GM12878 (cell line): ENCODE results near the gene UBXN7. TPM values are rescaled to one million over a fixed set of nuclear protein-coding genes. Genes with fewer than 3 reads are reported as not detected.

ENCODE experiments used
- ATAC-seq: fragments of 200-7000 bp; cut with Tn5 transposase; 3 replicates; pipeline ENCODE4 v1.9.1; 2020; ENCODE audit warnings: mild to moderate bottlenecking, moderate library complexity
- BruUV-seq: library from RNA; stranded (reverse); fragments of 400-500 nt; replicated peaks from 2 replicates; lab custom pipeline; 2021; lab: Mats Ljungman, UMichigan
- CTCF ChIA-PET: fragments of 300-600 bp; sonication (Branson Sonifier 250); formaldehyde crosslinking; extraction: SDS; loops from one replicate; lab custom pipeline; 2021; ENCODE audit warnings: inconsistent platforms; lab: Yijun Ruan, JAX
- POLR2A ChIA-PET: fragments of 350-600 bp; formaldehyde crosslinking; extraction: SDS; loops from one replicate; lab custom pipeline; 2021; ENCODE audit warnings: inconsistent platforms; lab: Charles Lee
- RAD21 ChIA-PET: fragments of 300-600 bp; sonication (Branson Sonifier 250); formaldehyde crosslinking; loops from one replicate; lab custom pipeline; 2023; ENCODE audit warnings: antibody characterized with exemption; ENCODE audit not compliant: unreplicated experiment; lab: Charles Lee
- SMC1A ChIA-PET: fragments of 300-600 bp; sonication (Branson Sonifier 250); formaldehyde crosslinking; loops from one replicate; lab custom pipeline; 2023; ENCODE audit not compliant: unreplicated experiment, uncharacterized antibody; lab: Charles Lee
- DNase-seq: peaks from one replicate; pipeline ENCODE4 v3.0.0-alpha.2; 2011; ENCODE audit warnings: low read depth, low spot score
- FAIRE-seq: peaks from 3 replicates; lab custom pipeline; 2011; peaks lifted over from hg19 to GRCh38; lab: Jason Lieb, UNC
- H2AFZ ChIP-seq: 2 replicates; pipeline ENCODE4 v1.6.0; 2011; ENCODE audit warnings: low read depth, low read length, control low read depth; ENCODE audit not compliant: control insufficient read depth
- H3K27ac ChIP-seq: 2 replicates; pipeline ENCODE4 v1.5.1; 2011; ENCODE audit warnings: control low read depth; ENCODE audit not compliant: control insufficient read depth, insufficient read depth
- H3K27me3 ChIP-seq, 2 experiments: replicated peaks in 1 of 2; 2 replicates each; pipeline versions ENCODE4 v1.6.0 to v1.6.1; 2011; ENCODE audit warnings: low read length in 1 of 2; ENCODE audit not compliant: control insufficient read depth in 2 of 2, insufficient read depth in 2 of 2
- H3K36me3 ChIP-seq, 2 experiments: 2 replicates each; pipeline ENCODE4 v1.5.1; 2011; ENCODE audit warnings: low read length in 1 of 2; ENCODE audit not compliant: control insufficient read depth in 2 of 2, insufficient read depth in 2 of 2
- H3K4me1 ChIP-seq: 2 replicates; pipeline ENCODE4 v1.6.1; 2011; ENCODE audit warnings: mild to moderate bottlenecking, low read length, moderate library complexity, mixed read lengths; ENCODE audit not compliant: control insufficient read depth, insufficient read depth
- H3K4me2 ChIP-seq: 2 replicates; pipeline ENCODE4 v1.6.0; 2011; ENCODE audit warnings: control low read depth; ENCODE audit not compliant: control insufficient read depth, insufficient read depth
- H3K4me3 ChIP-seq: fragments of 200-600 bp; sonication (generic); 2 replicates; pipeline ENCODE4 v1.5.1; 2016
- H3K79me2 ChIP-seq: 2 replicates; pipeline ENCODE4 v1.6.0; 2011; ENCODE audit warnings: low read length; ENCODE audit not compliant: control insufficient read depth, insufficient read depth
- H3K9ac ChIP-seq: 2 replicates; pipeline ENCODE4 v1.8.0; 2011; ENCODE audit warnings: low read length, control low read depth, mixed read lengths; ENCODE audit not compliant: control insufficient read depth, insufficient read depth
- H3K9me3 ChIP-seq: replicated peaks from 3 replicates; pipeline ENCODE4 v1.5.1; 2011; ENCODE audit warnings: mild to moderate bottlenecking, low read length; ENCODE audit not compliant: control insufficient read depth, insufficient read depth
- H4K20me1 ChIP-seq: 2 replicates; pipeline ENCODE4 v1.6.0; 2011; ENCODE audit not compliant: control insufficient read depth, insufficient read depth
- EZH2 ChIP-seq: IDR thresholded peaks from 2 replicates; pipeline ENCODE4 v1.6.1; 2012; ENCODE audit warnings: low read depth, mild to moderate bottlenecking, control low read depth, inconsistent platforms, low read length, borderline replicate concordance; ENCODE audit not compliant: control insufficient read depth
- MTA2 ChIP-seq: fragments of 450-650 bp; IDR thresholded peaks from 2 replicates; pipeline ENCODE4 v1.6.1; 2016; ENCODE audit warnings: low read depth, mild to moderate bottlenecking, moderate library complexity
- NKRF ChIP-seq: fragments of 450-650 bp; conservative IDR thresholded peaks from 2 replicates; pipeline ENCODE4 v1.6.1; 2017; ENCODE audit warnings: mild to moderate bottlenecking, moderate library complexity
- RBBP5 ChIP-seq: fragments of 200-600 bp; sonication (generic); conservative IDR thresholded peaks from 2 replicates; pipeline ENCODE4 v1.6.1; 2016
- RFX5 ChIP-seq: IDR thresholded peaks from 2 replicates; pipeline ENCODE4 v1.6.1; 2011; ENCODE audit warnings: low read depth, low read length, improper control_type of control experiment
- TCF7 ChIP-seq: IDR thresholded peaks from 2 replicates; pipeline ENCODE4 v1.6.1; 2014; ENCODE audit warnings: antibody characterized with exemption, borderline replicate concordance
- WRNIP1 ChIP-seq: IDR thresholded peaks from 2 replicates; pipeline ENCODE4 v1.6.1; 2011; ENCODE audit warnings: low read depth, low read length, improper control_type of control experiment, borderline replicate concordance
- ZNF24 ChIP-seq: fragments of 450-650 bp; IDR thresholded peaks from 2 replicates; pipeline ENCODE4 v1.6.1; 2017; ENCODE audit warnings: antibody characterized with exemption, mild to moderate bottlenecking
- WGBS: methylation state at CpG from one replicate; pipeline ENCODE4 v1.1.6; 2016; ENCODE audit warnings: low lambda C conversion rate; ENCODE audit not compliant: insufficient replicate concordance, insufficient coverage; ENCODE audit errors: missing lambda C conversion rate; 5-methylcytosine and 5-hydroxymethylcytosine counted together
- in situ Hi-C: fragments of 300-500 bp; cut with MboI; formaldehyde crosslinking; loops from 9 replicates; pipeline ENCODE4 v1.14.3; 2018; ENCODE audit warnings: mixed read lengths
- intact Hi-C: fragments of 100-400 bp; cut with micrococcal nuclease; formaldehyde crosslinking; loops from one replicate; pipeline ENCODE4 v1.14.2; 2022; ENCODE audit not compliant: unreplicated experiment
- polyA plus RNA-seq, 11 experiments: library from polyadenylated mRNA; depleted of rRNA in 4 of 11; unstranded in 6 of 11; stranded (reverse) in 5 of 11; fragments of >200 nt; fragmentation: Nextera tagmentation in 4 of 11; fragmentation: Illumina TruSeq in 1 of 11; extraction: Ambion mirVana in 4 of 11; extraction: Trizol in 1 of 11; gene quantifications; 1 replicate in 1 of 11; 2 replicates in 10 of 11; pipeline versions ENCODE4 v1.2.1 to v1.2.3, GENCODE V29; 2011 to 2016; ENCODE audit warnings: inconsistent platforms in 2 of 11, missing spikeins in 2 of 11, low read depth in 1 of 11
- total RNA-seq, 4 experiments: library from RNA; depleted of rRNA in 3 of 4; stranded (reverse); fragments of >200 nt in 3 of 4; fragmentation: Illumina TruSeq in 1 of 4; extraction: Trizol in 1 of 4; gene quantifications; 2 replicates each; pipeline versions ENCODE4 v1.2.1 to v1.2.3, GENCODE V29; 2013 to 2021
- TF ChIP-seq, protein P1 (sequence below): IDR thresholded peaks from 2 replicates; pipeline ENCODE4 v1.6.1; 2011; ENCODE audit warnings: mild to moderate bottlenecking, low read depth, low read length, moderate library complexity; ENCODE audit not compliant: insufficient replicate concordance
- TF ChIP-seq, protein P2 (sequence below): IDR thresholded peaks from 2 replicates; pipeline ENCODE4 v1.6.1; 2012; ENCODE audit warnings: low read depth, low read length, improper control_type of control experiment

The UBXN7 gene
- total and polyA plus RNA-seq, 10 of the 15 experiments (the other 5 are each of a cell fraction or from before 2014, with no cell fraction given) = 4.8 to 78.4 (median 24.9) TPM

- no peaks in the 10 kb centered on the region for H3K4me1 ChIP-seq
- BruUV-seq = no TSS peak
- FAIRE-seq (no peak), DNase-seq (no peak), ATAC-seq (no peak)
- no peaks in the 10 kb centered on the region for H3K27me3 ChIP-seq
- no peaks in the 10 kb centered on the region for H3K36me3 ChIP-seq
- no peak overlapping the region for H3K4me3 ChIP-seq
- intact Hi-C loops = no loop called here
- 78% methylated on average over 9 of the region's 9 CpGs for WGBS
- no peaks in the 10 kb centered on the region for H4K20me1 ChIP-seq
- POLR2A ChIA-PET = interaction anchor here (0.5 kb wide), 1 partner anchor 106 kb away, joined by 9 read pairs; no protein-coding TSS in a partner anchor
- SMC1A ChIA-PET = no interaction called here
- H3K79me2 ChIP-seq = no peaks in the 10 kb centered on the region
- no peak overlapping the region for H2AFZ ChIP-seq
- H3K27ac ChIP-seq = no peak overlapping the region
- no peaks in the 10 kb centered on the region for H3K9me3 ChIP-seq
- TF ChIP-seq RBBP5 (no peak), NKRF (no peak), TCF7 (no peak), EZH2 (no peak), RFX5 (no peak), ZNF24 (no peak), MTA2 (no peak), WRNIP1 (no peak)
- TF ChIP-seq, protein P1, sequence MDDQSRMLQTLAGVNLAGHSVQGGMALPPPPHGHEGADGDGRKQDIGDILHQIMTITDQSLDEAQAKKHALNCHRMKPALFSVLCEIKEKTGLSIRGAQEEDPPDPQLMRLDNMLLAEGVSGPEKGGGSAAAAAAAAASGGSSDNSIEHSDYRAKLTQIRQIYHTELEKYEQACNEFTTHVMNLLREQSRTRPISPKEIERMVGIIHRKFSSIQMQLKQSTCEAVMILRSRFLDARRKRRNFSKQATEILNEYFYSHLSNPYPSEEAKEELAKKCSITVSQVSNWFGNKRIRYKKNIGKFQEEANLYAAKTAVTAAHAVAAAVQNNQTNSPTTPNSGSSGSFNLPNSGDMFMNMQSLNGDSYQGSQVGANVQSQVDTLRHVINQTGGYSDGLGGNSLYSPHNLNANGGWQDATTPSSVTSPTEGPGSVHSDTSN = no peak
- TF ChIP-seq, protein P2, sequence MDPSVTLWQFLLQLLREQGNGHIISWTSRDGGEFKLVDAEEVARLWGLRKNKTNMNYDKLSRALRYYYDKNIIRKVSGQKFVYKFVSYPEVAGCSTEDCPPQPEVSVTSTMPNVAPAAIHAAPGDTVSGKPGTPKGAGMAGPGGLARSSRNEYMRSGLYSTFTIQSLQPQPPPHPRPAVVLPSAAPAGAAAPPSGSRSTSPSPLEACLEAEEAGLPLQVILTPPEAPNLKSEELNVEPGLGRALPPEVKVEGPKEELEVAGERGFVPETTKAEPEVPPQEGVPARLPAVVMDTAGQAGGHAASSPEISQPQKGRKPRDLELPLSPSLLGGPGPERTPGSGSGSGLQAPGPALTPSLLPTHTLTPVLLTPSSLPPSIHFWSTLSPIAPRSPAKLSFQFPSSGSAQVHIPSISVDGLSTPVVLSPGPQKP = no peak
- H3K9ac ChIP-seq = no peak overlapping the region
- RAD21 ChIA-PET = no interaction called here
- in situ Hi-C loops = no loop called here
- CTCF ChIA-PET = interaction anchor here (0.7 to 0.9 kb wide), 3 partner anchors 9 to 24 kb away, joined by 3 to 5 read pairs (median 3); partner anchors contain the start of gene DYNLT2B
- H3K4me2 ChIP-seq = no peak overlapping the region
These were observed 105.3 kb downstream of the UBXN7 start for GRCh38 chr3:196326936-196327335.
